Measurements from ENCODE around the gene URGCP.

- TF ChIP-seq EZH2 (IDR thresholded peaks at IDR 0.05; ENCODE audit: borderline replicate concordance, low read depth, low read length, poor library complexity, severe bottlenecking) (no peak), CTCF (conservative IDR thresholded peaks at IDR 0.05; ENCODE audit: low read depth, low read length) (no peak)
Observed at GRCh38 chr7:43952028-43952427, 45.6 kb upstream of the URGCP start.
